ENCODE measurements around the gene GAD1.

DNA sequence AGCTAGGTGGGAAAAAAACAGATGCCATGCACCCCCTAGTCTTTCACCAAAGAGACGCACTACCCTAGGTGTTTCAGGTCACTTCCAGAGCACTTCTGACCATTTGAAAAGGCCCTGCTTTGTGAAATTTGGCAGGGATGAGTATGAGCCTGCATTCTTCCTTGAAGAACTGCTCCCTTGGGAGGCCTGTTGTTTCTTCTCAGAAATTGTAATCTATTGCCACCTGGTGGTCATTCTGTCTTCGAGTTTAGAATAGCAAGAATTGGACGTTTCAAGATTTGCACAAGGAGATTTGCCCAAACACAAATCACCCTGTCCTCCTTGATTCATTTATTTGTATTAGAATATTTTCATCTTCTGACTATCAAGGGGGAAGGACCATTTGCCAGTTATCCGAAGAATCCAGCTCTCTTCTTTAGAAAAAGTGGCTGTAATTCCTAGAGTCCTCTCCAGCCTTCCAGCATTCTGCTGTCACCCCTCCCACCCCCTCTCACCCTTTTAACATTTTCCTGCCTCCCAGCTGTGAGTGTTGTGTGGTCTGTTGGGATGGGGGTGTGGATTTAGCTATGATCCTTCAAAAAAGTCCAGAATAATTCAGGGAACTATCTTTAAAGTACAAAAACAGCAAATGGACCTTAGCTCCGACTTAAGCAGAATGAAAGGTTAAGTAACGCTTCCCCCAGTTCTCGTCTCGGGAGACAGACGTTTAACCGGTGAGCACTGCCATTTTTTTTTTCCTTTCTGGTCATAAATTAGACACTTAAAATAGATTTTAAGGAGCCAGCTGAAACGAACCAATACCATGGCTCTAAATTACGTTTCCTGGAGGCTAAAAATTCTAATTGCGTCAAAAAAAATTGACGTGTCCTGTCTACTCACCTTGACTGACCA is 3.7 kb upstream of the GAD1 start:
- TF ChIP-seq, protein P1, sequence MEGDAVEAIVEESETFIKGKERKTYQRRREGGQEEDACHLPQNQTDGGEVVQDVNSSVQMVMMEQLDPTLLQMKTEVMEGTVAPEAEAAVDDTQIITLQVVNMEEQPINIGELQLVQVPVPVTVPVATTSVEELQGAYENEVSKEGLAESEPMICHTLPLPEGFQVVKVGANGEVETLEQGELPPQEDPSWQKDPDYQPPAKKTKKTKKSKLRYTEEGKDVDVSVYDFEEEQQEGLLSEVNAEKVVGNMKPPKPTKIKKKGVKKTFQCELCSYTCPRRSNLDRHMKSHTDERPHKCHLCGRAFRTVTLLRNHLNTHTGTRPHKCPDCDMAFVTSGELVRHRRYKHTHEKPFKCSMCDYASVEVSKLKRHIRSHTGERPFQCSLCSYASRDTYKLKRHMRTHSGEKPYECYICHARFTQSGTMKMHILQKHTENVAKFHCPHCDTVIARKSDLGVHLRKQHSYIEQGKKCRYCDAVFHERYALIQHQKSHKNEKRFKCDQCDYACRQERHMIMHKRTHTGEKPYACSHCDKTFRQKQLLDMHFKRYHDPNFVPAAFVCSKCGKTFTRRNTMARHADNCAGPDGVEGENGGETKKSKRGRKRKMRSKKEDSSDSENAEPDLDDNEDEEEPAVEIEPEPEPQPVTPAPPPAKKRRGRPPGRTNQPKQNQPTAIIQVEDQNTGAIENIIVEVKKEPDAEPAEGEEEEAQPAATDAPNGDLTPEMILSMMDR (conservative IDR thresholded peaks at IDR 0.05; ENCODE audit: low read length): peak; percentile 86
- no peak for TF ChIP-seq EZH2phosphoT487 (IDR thresholded peaks at IDR 0.05; ENCODE audit: borderline replicate concordance)
